NB4 (cell line): Measurements from ENCODE around the gene SMURF1.

Experiments
- CTCF ChIP-seq: IDR thresholded peaks from one replicate; pipeline ENCODE4 v1.5.1; 2012; ENCODE audit warnings: low read depth, low read length
- MYC ChIP-seq: IDR thresholded peaks from 2 replicates; pipeline ENCODE4 v1.6.1; 2011; ENCODE audit warnings: low read depth, low read length
- POLR2A ChIP-seq: IDR thresholded peaks from 2 replicates; pipeline ENCODE4 v1.6.1; 2011; ENCODE audit warnings: mild to moderate bottlenecking; ENCODE audit not compliant: insufficient read length; ENCODE audit errors: extremely low read depth

- TF ChIP-seq CTCF (no peak), POLR2A (no peak), MYC (no peak)
Observed at GRCh38 chr7:98991141-98991540, 152.8 kb downstream of the SMURF1 start.
